SU-DHL-6 (cell line): ENCODE measurements around the gene ACSL5.

Experiments
- CTCF ChIP-seq: fragments of 200-600 bp; sonication (generic); IDR thresholded peaks from one replicate; pipeline ENCODE4 v1.5.1; 2017; ENCODE audit warnings: antibody characterized with exemption, mild to moderate bottlenecking, low read length, moderate library complexity; ENCODE audit not compliant: insufficient read depth, poor library complexity, severe bottlenecking
- EZH2phosphoT487 ChIP-seq: fragments of 200-600 bp; sonication (generic), shearing (Covaris generic); conservative IDR thresholded peaks from 2 replicates; pipeline ENCODE4 v1.6.1; 2018; ENCODE audit warnings: mild to moderate bottlenecking, antibody characterized with exemption, low read length, moderate library complexity, mixed read lengths

GRCh38 chr10:112336556-112337201 lies 37.2 kb upstream of the ACSL5 start:
- TF ChIP-seq EZH2phosphoT487 = no peak
- no peak for TF ChIP-seq CTCF
